GM04503 (cell line): ENCODE data around the gene PREX1.

Experiments used
- DNase-seq: peaks from one replicate; pipeline ENCODE4 v3.0.0-alpha.2; 2012; ENCODE audit warnings: low read depth

Gene PREX1

DNA sequence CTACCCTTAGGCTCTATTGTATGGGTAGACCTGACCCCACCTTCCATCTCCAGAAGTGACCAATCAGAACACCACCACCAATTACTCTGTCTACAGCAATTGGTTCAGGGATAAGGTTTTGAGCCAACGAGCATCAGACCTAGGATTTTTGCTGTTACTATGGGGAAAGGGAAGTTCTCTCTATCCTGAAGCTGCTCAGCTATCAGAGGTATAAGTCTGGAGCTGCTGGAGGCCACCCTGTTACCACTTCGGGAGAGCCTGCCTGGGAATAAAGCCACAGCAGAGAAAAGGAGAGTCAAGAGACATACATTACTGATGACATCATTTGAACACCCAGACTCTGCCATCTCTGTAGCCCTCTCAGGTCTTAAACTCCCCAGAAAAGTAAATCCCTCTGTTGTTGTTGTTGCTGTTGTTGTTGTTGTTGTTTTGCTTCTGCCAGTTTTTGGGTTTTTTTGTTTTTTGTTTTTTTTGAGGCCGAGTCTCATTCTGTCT, 94.5 kb downstream of the PREX1 start:
- no peak for DNase-seq

DNA sequence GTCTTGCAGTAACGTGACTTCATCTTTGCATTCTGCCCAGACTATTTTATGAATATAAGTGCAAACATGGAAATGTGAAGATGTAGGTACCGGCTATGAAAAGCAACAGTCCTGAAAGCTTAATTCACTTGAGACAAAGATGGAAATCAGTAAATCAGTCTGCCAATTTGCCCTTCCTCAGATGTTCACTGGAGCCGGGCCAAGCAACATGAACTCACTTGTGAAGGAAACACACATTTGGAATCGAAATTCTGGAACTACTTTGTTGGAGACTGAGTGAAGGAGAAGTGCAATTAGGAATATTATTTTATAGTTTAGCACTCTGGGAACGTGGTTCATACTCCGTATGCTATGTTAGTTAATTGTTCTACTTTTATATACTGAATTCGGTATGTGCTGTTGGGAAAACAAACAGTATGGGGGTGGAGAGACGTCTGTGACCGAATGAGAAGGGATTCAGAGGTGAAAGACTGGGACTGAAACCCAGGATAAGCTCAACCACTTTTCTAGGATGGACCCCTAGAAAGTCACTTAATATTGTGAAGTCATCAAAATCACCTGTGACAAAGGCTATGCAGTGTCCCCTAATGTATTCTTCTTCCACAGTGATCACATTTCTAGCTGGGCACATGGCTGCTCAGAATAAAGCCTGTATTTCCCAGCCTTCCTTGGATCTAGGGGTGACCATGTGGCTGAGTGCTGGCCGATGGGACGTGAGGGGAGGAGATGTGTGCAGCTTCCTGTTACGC, 95.5 kb downstream of the PREX1 start:
- no peak for DNase-seq

DNA sequence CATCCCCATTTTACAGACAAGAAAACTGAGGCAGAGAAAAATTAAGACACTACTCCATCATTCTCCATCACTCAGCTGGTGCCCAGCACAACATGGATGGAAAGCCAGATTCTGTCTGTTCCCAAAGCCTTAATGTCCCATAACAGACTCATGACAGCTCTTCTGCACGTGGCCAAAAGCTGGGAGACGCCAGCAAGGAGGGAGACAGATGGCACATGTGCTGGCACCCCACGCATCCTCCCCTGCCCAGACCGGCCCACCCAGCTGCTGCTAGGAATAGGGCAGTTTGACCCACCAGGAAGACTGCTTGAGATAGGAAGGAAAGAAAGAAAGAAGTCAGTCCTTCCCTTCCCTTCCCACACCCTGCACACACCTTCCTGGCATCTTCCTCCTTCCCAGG, 96.3 kb downstream of the PREX1 start:
- no peak for DNase-seq

DNA sequence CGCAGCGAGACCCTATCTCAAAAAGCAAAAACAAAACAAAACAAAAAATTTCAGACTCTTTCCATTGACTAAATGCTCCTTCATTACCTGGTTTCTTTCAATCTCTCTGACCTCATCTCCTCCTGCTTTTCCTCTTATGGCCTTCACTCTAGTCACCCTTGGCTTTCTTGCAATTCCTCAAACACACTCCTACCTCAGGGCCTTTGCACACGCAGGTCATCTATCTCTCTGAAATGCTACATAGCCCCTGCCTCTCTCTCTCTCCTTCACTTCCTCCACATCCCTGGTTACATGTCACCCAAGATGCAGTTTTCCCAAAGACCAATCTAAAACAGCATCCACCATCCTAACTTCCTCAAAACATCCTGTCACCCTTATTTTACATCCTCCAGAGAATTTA, 96.8 kb downstream of the PREX1 start:
- DNase-seq = no peak

DNA sequence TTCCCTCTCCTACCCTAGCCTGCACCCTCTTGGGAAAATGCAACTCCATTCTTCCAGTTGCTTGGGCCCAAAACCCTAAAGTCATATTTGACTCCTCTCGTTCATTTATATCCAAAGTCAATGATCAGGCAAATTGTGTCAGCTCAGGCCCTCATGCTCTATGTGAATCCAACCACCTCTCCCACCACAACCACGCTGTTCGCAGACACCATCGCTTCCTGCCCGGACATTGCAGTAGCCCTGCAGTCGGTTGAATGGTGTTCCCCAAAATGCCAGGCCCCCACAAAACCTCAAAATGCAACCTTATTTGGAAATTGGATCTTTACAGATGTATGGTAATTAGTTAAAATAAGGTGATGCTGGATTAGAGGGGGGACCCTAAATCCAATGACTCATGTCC, 98.3 kb downstream of the PREX1 start:
- no peak for DNase-seq

DNA sequence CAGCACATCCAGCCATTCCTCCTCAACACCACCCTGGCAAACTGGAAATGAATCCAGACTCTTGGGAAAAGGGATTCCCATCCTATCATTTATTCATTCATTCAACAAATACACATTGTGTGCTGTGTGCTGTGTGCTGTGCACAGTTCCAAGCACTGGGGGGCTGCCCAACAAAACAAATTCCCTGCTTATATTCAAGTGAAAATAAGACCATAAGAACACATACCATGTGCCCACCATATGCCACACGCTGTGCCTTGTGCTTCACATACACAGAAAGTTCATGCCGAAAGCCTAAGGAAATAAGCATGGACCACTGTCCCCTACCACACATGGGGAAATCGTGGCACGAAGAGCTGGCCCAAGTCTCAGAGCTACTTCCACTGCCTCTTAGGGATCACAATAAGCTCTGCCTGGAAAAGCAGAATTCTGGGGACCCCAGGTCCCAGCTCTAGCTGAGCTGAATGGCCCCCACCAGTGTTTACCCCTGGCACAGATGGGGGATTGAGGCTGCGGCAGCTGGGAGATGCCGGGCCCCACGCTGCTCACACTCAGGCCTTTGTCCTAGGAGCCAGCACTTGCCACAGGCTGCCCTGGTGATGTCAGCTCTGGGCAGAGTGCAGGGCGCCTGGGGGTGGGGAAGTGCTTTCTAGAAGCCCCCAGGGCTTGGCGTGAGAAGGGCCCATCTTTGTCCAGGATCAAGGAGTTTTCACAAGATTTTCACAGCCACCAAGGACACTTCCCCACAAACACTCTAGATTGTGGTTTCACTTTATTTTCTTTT, 99.6 kb downstream of the PREX1 start:
- DNase-seq = no peak

DNA sequence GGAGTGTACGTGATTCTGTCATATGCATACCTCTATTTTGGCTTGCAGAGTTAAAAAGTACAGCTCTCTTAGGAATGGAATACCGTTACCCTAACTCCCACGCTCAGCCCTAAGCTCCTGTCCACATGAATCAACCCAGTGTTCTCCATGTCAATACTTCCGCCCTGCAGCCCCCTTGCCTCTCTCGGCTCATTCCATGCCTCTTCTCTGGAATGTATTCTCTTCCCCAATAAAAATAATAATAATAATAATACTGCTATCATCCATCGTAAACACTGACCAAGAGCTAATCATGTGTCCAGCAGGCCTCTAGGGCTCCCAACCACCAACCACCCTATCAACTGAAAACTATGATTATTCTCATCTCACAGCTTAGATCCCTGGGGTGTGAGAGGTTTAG, 100.6 kb downstream of the PREX1 start:
- DNase-seq = no peak

DNA sequence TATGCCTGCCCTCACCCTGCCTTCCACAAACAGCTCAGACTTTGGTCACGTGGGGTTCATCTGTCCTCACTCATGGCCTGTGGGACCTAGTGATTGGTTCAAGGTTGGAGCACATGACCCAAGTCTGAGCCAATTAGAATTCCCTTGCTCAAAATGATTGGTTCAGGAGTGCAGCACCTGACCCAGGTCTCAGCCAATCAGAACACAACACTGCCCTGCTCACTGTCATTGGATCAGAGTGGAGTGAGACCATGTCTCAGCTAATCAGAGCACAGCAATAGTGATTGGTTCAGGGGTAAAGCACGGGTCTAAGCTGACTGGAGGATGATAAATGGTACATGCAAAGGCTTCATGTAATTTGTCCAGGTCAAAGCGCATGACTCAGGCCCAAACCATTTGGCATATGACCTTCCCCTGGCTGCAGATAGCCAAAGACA, 102.2 kb downstream of the PREX1 start:
- no peak for DNase-seq

DNA sequence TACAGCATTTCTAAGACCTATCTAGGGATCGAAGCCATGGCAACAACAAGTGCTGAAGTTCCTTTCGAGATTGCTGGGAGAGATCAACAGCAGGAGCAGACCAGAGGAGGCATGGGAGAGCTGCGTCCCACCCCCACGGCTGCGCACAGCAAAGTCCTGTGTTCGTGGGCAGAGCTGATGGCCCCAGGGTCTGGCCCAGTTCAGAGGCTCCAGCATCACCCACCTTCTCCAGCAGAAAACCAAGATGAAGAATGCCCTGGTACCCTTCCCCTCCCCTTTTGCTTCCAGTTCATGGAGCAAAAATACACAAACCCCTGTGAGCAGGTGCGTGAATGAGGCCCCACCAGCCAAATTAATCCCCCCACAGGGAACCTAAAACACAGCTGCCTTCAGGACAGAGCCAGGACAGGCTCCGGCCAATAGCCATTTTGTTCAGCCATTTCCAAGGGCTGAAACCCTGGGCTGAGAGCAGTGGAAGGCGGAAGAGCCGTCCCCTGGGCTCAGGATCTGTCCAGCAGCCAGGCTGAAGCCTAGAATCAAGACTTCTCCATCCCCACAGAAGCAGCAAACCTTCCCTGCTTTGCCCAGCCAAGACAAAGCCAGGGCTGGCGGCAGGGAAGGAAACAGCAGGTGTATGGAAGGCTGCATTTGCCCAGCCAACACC, 102.8 kb downstream of the PREX1 start:
- DNase-seq = no peak

DNA sequence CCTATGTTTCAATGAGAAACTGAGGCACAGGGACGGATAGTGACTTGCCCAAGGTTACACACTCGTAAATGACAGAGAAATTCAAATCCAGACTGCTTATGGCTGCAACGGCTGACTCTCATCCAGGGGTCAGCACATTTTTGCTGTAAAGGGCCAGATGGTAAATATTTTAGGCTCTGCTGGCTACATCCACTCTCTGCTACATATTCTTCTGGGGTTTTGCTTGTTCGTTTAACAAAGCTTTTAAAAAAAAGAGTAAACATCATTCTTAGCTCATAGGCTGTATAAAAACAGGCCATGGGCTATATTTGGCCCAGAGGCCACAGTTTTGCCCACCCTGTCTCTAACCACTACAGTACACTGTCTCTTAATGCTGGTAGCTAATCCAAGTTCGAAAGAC, 103.4 kb downstream of the PREX1 start:
- no peak for DNase-seq

DNA sequence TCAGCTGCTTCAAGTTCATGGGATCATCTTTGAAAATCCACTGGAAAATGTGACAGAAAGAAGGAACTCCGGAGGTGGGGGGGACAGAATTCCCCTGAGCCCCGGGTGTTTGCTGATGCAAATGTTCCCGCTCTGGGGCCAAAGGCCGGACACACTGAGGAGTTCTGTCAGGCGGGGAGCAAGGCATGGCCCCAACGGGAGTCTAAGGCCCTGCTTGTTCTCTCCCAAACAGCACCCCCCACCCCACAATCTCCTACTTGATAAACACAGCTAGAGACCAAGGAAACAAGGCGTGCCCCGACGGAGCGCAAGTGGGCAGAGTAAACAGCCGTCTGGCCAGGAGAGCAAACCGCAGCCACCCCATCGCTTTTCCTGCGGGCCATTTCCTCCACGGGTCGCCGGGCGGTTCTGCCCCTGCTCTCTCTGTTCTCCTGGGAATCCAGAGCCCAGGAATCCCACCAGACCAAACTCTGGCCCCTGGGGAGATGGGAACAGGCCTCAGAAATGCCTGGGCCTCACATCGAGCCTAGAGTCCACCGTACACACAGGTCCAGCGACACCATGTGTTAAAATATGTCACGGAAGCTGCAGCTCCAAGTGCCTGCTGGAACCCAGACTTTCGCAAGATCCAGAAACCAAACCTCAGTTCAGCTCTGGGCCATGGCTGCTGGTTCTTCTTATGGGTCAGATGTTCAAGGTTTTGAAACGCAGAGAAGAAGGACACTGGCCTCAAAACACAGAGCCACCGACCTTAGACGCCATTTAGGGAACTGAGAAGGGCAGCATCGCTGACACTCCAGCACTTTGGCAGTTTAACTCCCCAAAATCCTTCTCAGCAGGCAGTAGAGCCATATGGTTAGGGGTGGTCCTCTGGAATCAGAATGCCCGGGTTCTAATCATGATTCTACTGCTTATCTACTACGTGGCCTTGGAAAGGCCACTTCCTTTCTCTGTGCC, 104.2 kb downstream of the PREX1 start:
- DNase-seq = no peak

DNA sequence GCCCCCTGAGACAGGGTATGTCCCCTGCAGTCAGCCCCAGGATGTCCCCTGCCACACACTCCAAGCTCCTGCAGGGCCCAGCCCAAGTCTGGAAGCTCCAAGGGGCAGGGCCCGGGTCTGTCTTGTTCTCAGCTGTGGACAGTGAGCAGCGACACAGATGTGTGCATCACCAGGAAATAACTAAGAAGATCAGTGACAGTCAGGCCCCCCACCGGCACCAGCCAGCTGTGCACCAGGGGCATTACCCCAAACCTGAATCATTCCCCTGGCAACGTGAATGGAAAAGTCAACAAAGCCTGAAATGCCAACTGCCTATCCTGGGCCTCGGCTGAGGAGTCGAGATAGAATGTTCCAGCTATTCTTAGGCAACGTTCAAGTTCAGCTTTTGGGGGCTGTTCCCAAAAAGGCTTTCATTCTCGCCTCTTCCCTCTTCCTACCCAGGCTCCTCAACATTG, 105.0 kb downstream of the PREX1 start:
- DNase-seq = no peak

DNA sequence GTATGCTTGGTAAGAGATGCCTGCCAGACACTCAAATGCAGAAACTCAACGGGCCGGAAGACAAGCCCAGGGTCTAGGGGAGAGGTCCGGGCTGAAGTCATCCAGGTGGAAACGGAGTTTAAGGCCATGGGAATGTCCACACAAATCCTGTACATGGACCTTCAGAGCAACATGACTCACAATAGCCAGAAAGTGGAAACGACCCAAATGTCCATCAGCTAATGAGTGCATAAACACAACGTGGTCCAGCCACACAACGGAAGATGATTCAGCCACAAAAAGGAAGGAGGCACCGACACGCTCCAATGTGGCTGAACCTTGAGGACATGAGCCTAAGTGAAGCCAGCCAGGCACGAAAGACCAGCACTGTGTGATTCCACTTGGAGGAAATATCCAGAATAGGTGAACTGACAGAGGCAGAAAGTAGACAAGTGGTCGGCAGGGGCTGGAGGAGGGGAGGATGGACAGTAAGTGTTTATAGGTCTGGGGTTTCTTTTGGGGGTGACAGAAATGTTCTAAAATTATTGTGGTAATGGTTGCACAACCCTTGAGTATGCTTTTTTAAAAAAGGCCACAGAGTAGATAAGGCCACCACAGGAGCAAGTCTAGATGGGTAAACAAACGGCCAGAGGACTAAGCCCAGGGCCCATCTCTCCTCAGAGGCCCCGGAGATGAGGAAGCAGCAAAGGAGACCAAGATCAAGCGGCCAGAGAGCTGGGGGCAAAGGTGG, 105.6 kb downstream of the PREX1 start:
- DNase-seq = peak; percentile 76

DNA sequence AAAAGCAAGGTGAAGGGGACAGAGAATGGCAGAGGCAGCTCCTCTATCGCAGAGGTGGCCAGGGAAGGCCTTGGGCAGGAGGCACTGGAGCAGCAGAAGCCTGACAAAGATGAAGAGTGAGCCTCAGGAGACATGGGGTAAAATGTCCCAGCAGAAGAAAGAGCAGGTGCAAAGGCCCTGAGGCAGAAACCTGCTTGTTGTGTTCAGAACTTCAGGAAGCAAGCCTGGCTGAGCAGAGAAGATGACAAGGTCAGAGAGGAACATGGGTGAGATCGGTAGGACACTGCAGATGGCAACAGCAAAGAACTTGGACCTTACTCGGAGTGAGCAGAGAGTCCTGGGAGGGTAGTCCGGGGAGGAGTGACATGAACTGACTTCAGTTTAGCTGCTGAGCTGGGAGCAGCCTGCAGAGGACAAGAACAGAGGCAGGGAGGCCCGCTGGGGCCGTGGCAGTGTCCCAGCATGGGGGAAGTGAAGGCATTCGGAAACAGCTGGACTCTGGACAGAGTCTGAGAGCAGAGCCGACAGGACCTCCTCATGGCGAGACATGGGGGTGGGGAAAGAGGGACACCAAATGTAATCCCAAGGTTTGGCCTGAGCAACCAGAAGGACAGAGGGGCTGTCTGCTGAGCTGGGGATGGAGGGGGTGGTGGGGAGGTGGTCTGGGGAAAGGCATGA, 106.3 kb downstream of the PREX1 start:
- DNase-seq = no peak

DNA sequence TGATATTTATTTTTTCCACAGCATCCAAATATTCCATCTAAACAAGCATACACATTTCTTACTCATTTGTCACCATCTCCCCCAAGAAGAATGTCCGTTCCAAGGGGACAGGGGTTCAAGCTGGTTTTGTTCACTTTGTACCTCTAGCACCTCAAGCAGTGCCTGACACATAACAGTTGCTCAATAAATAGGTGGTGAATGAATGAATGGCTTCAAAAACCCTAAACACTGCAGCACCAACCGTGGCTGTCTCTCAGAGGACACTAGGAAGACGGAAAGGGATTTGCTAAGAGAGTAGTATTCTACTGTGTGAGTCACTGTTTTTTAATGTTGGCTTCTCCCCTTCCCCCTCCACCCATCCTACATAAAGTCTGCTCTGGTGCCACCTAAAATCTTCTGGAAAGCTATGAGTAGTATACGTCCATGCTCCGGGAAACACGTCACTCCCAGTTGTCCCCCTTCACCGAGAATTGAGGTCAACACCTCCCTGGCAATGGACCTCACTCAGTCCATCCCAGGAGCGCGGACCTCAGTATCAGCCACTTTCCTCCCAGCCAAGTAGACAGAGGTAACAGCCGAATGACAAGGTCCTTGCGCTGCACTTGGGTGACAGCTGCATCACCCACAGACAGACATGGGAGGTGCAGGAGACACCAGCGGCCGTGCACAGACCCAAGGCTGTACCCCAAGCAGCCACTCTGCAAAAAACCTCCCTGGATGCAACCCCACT, 107.4 kb downstream of the PREX1 start:
- no peak for DNase-seq

DNA sequence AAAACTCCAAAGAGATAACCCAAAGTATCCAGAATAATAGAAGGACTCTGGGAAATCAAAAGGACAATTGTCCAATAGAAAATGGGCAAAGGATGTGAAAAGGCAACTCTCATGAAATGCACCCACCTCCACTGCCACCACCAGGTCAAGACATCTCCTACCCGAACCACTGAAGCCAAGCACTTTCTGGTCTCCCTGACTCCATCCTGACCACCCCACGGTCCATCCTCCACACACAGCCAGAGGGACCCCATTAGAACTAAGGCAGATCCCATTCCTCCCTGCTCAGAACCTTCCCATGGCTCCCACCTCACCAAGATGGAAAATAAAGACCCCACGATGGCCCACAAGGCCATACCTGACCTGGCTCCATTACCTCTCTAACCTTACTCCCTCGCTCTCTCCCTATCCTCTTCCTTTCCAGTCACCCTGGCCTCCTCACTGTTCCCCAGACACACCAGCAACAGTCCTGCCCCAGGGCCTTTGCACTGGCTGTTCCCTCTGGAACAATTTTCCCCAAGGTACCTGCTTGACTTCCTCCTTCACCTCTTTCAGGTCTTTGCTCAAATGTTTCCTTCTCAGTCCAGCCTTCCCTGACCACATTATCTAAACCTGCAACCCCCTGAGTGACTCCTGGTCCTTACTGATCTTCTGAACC, 108.1 kb downstream of the PREX1 start:
- DNase-seq = no peak

DNA sequence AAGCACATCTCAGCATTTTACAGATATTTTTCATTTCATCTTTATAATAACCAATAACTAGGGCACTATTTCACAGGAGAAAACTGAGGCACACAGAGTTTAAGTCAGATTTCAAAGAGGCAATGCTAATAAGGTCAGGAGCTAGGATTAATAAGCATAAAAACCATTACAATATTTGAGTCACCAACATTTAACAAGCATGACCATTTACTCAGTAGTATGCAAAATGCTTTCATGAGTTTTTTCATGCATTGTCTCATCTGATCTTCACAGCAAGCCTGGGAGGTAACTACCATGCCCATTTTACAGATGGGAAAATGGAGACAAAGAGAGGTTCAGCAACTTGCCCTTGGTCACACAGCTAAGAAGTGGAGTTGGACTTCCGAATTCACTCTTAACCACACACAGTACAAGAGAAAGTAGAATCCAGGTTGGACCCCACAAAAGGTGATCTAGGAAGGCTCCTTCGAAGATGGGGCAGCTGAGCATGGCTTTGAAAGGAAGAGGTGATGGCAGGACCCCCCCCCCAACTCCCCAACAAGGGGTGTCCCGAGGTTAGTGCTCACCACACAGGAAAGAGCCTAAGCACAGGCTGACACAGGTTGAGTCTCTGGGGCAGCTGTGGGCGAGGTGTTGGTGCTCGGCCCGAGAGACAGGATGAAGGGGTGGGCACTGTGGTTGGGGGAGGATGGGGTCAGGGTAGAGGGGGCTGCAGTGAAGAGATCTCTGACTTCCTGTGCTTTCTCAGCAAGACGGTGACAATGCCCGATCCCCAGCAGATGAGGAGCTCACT, 108.8 kb downstream of the PREX1 start:
- no peak for DNase-seq

DNA sequence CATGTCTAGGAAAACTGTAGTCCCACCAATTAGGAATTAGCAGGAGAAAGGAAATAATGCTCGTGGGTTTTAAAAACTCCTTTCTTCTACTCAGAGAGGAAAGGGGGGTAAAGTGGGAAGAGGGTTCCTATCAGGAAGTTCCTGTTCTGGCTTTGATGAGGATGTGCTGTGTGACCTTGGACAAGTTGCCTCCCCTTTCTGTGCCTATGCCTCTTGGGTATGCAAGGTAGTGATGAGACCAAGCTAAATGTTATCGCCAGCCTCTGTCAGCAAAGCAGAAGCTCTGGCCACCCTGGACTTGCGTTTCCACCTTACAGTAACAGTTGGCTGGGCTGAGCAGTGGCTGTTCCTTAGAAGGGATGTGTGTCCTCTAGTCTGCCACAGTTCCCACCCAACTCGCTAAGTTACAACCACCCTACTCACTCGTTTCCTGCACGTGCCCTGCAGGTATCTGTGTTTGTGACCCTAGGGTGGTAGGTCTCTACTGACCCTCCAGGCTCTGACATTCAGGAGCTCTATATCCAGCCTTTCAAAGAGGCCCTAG, 110.0 kb downstream of the PREX1 start:
- DNase-seq = no peak
